Measurements from ENCODE around the gene BHLHE40.

The BHLHE40 gene

GRCh38 chr3:5001135-5001534 is 21.9 kb downstream of the BHLHE40 start:
- no peak for DNase-seq (ENCODE audit: low spot score)

GRCh38 chr3:5001805-5002173 is 22.6 kb downstream of the BHLHE40 start:
- no peak for DNase-seq (ENCODE audit: low spot score)

GRCh38 chr3:5002174-5002870 is 23.1 kb downstream of the BHLHE40 start:
- peak; percentile 92 for DNase-seq (ENCODE audit: low spot score)

- no peak for DNase-seq (ENCODE audit: low spot score)
Observed at GRCh38 chr3:5002871-5003247, 23.6 kb downstream of the BHLHE40 start.

- DNase-seq (ENCODE audit: low spot score) = no peak
Observed at GRCh38 chr3:5004319-5005152, 25.3 kb downstream of the BHLHE40 start.

- DNase-seq (ENCODE audit: low spot score) = no peak
Observed at GRCh38 chr3:5005367-5005766, 26.1 kb downstream of the BHLHE40 start.

- DNase-seq (ENCODE audit: low spot score) = peak; percentile 93
Observed at GRCh38 chr3:5006755-5007202, 27.5 kb downstream of the BHLHE40 start.

- DNase-seq (ENCODE audit: low spot score) = no peak
Observed at GRCh38 chr3:5007873-5008272, 28.6 kb downstream of the BHLHE40 start.

- DNase-seq (ENCODE audit: low spot score) = no peak
Observed at GRCh38 chr3:5009506-5010109, 30.4 kb downstream of the BHLHE40 start.

GRCh38 chr3:5010140-5010539 is 30.9 kb downstream of the BHLHE40 start:
- no peak for DNase-seq (ENCODE audit: low spot score)

GRCh38 chr3:5010706-5011554 is 31.7 kb downstream of the BHLHE40 start:
- no peak for DNase-seq (ENCODE audit: low spot score)

- no peak for DNase-seq (ENCODE audit: low spot score)
Observed at GRCh38 chr3:5011555-5012256, 32.5 kb downstream of the BHLHE40 start.

GRCh38 chr3:5012367-5012766 is 33.1 kb downstream of the BHLHE40 start:
- no peak for DNase-seq (ENCODE audit: low spot score)

- DNase-seq (ENCODE audit: low spot score) = no peak
Observed at GRCh38 chr3:5013021-5013906, 34.0 kb downstream of the BHLHE40 start.

- no peak for DNase-seq (ENCODE audit: low spot score)
Observed at GRCh38 chr3:5014391-5014790, 35.2 kb downstream of the BHLHE40 start.

GRCh38 chr3:5015056-5015455 is 35.8 kb downstream of the BHLHE40 start:
- no peak for DNase-seq (ENCODE audit: low spot score)

GRCh38 chr3:5016211-5017161 is 37.2 kb downstream of the BHLHE40 start:
- DNase-seq (ENCODE audit: low spot score) = peak; percentile 64

- no peak for DNase-seq (ENCODE audit: low spot score)
Observed at GRCh38 chr3:5017925-5018531, 38.8 kb downstream of the BHLHE40 start.

Data from activated CD4-positive, alpha-beta T cell treated with anti-CD3 and anti-CD28 coated beads, Interleukin-2, Interleukin-4, amounts not matched to agents 100 ng/mL and 50 ng/mL, durations not matched to agents 16 hours and 8 hours (primary cell).